Ishikawa (cell line): ENCODE data around the gene MYO1B.

Source experiments
- CEBPB ChIP-seq: IDR thresholded peaks from 2 replicates; pipeline ENCODE4 v1.6.1; 2012
- CREB1 ChIP-seq: IDR thresholded peaks from 2 replicates; pipeline ENCODE4 v1.6.1; 2012; ENCODE audit warnings: low read depth
- EGR1 ChIP-seq: IDR thresholded peaks from 2 replicates; pipeline ENCODE4 v1.6.1; 2012
- EP300 ChIP-seq: IDR thresholded peaks from 2 replicates; pipeline ENCODE4 v1.6.1; 2012; ENCODE audit warnings: borderline replicate concordance
- FOXM1 ChIP-seq: IDR thresholded peaks from 2 replicates; pipeline ENCODE4 v1.6.1; 2012; ENCODE audit warnings: low read depth, borderline replicate concordance
- MAX ChIP-seq: IDR thresholded peaks from 2 replicates; pipeline ENCODE4 v1.6.1; 2012
- NFIC ChIP-seq: IDR thresholded peaks from 2 replicates; pipeline ENCODE4 v1.6.1; 2012
- RAD21 ChIP-seq: IDR thresholded peaks from 2 replicates; pipeline ENCODE4 v1.6.1; 2012; ENCODE audit warnings: low read depth
- TAF1 ChIP-seq: IDR thresholded peaks from 2 replicates; pipeline ENCODE4 v1.6.1; 2012; ENCODE audit warnings: low read depth, mild to moderate bottlenecking
- TCF12 ChIP-seq: IDR thresholded peaks from 2 replicates; pipeline ENCODE4 v1.6.1; 2012; ENCODE audit warnings: low read depth
- TEAD4 ChIP-seq: IDR thresholded peaks from 2 replicates; pipeline ENCODE4 v1.6.1; 2012
- USF1 ChIP-seq: IDR thresholded peaks from 2 replicates; pipeline ENCODE4 v1.6.1; 2012
- YY1 ChIP-seq: IDR thresholded peaks from 2 replicates; pipeline ENCODE4 v1.6.1; 2012; ENCODE audit warnings: low read depth
- ZBTB7A ChIP-seq: IDR thresholded peaks from 2 replicates; pipeline ENCODE4 v1.6.1; 2012; ENCODE audit warnings: low read depth
- TF ChIP-seq, protein P1 (sequence below): IDR thresholded peaks from 2 replicates; pipeline ENCODE4 v1.6.1; 2012; ENCODE audit warnings: low read depth, mild to moderate bottlenecking

MYO1B gene

GRCh38 chr2:191276792-191277465, 31.7 kb downstream of the MYO1B start:
- no peak for TF ChIP-seq ZBTB7A
- no peak for TF ChIP-seq RAD21
- TF ChIP-seq FOXM1, result no peak
- TF ChIP-seq NFIC, result no peak
- TF ChIP-seq, protein P1, sequence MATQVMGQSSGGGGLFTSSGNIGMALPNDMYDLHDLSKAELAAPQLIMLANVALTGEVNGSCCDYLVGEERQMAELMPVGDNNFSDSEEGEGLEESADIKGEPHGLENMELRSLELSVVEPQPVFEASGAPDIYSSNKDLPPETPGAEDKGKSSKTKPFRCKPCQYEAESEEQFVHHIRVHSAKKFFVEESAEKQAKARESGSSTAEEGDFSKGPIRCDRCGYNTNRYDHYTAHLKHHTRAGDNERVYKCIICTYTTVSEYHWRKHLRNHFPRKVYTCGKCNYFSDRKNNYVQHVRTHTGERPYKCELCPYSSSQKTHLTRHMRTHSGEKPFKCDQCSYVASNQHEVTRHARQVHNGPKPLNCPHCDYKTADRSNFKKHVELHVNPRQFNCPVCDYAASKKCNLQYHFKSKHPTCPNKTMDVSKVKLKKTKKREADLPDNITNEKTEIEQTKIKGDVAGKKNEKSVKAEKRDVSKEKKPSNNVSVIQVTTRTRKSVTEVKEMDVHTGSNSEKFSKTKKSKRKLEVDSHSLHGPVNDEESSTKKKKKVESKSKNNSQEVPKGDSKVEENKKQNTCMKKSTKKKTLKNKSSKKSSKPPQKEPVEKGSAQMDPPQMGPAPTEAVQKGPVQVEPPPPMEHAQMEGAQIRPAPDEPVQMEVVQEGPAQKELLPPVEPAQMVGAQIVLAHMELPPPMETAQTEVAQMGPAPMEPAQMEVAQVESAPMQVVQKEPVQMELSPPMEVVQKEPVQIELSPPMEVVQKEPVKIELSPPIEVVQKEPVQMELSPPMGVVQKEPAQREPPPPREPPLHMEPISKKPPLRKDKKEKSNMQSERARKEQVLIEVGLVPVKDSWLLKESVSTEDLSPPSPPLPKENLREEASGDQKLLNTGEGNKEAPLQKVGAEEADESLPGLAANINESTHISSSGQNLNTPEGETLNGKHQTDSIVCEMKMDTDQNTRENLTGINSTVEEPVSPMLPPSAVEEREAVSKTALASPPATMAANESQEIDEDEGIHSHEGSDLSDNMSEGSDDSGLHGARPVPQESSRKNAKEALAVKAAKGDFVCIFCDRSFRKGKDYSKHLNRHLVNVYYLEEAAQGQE, result no peak
- TF ChIP-seq MAX, result no peak
- no peak for TF ChIP-seq EGR1
- no peak for TF ChIP-seq TCF12

- TF ChIP-seq RAD21 (no peak), CEBPB (no peak), TAF1 (no peak), CREB1 (no peak), EGR1 (no peak), MAX (no peak), EP300 (no peak), YY1 (no peak), USF1 (no peak), NFIC (no peak), ZBTB7A (no peak), FOXM1 (no peak)
- TF ChIP-seq, protein P1, result no peak
Observed at GRCh38 chr2:191280290-191280689, 35.1 kb downstream of the MYO1B start.

DNA sequence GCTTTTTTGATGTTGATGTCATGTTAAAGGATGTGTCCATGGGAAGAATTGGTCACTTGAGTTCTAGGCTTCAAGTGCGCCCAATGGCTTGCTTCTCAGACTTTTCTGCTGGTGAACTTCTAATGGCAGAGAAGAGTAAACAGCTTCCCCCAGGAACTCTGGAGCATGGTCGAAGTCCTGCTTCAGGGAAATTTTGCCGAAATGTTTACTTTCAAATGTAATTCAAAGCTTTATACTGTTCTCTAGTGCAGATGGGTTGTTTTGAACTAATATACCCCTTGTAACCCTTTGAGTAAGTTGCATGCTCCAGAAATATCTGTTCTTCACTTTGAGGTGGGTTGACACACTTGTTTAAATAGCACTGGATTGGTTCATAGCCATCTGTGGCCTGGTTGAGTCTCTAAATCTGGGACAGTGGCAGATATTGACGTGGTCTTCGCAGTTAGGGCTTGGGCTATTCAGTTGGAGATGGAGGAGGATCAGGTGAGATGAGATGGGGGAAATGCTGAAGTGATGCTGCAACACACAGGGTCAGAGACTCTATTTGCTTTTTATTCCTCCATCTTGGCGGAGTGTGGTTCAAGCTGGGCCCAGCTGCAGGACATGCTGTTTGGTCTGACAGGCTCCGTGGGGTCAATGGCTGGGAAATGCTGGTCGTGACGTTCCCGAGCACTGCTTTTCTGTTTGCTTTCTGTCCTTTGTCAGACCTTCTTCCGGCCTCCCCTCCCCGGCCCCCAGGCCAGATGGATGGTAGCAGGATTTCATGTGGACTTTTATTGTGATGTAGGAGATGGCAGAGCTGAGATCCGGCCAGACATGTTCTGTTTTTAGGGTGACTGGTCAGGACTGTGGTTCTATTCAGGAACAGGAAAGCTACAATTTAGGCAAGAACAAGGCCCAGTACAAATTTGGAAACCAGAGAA, 35.9 kb downstream of the MYO1B start:
- TF ChIP-seq TAF1, result no peak

DNA sequence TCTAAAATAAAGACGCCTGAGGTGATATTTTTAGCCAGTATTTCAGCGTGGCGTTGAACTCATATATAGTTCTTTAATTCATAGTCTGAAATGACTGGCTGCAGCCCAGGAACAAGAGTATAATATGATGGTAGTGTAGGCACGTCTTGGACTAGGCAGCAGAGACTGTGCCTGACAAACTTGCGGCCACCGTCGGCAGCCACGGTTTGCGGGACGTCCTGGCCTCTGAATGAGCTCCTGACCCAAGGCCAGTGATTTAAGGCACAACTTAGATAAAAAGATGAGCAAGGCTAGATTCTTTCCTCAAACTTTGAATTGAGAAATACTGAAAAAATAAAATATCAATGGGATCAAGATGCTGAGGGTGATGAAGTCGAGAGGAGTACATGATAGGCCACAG, 40.0 kb downstream of the MYO1B start:
- no peak for TF ChIP-seq EP300
- no peak for TF ChIP-seq EGR1
- TF ChIP-seq NFIC, result no peak
- TF ChIP-seq CEBPB, result no peak

GRCh38 chr2:191287820-191288219, 42.6 kb downstream of the MYO1B start:
- TF ChIP-seq NFIC (no peak), USF1 (no peak), MAX (no peak), RAD21 (no peak), CREB1 (no peak), TCF12 (no peak)

DNA sequence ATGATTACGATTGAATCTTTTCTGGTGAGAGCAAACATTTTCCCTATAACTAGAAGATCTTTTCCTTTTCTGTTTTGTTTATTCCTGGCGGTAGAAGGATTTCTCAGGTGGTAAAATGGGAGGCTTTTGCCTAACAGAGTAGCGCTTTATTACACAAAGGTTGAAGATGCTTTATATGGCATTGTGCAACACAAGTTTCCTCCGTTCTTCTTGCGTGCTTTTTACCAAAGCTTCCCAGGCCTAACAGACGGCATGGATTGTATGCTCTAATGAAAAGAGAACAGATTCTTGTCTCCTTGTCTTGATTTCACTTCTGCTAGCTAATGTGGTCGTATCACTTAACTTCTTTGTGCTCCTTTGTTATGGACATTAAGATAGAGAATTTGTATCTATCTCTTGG, 43.8 kb downstream of the MYO1B start:
- TF ChIP-seq CEBPB (no peak), TAF1 (no peak), USF1 (no peak), ZBTB7A (no peak), YY1 (no peak), TEAD4 (no peak), TCF12 (no peak), FOXM1 (no peak), CREB1 (no peak), NFIC (no peak)
- TF ChIP-seq, protein P1, result no peak
